SK-N-SH treated with all-trans-retinoic acid at 6 μM for 48 hours (cell line): Measurements from ENCODE around the gene IKZF5.

Experiments
- ATAC-seq: fragments of 200-7000 bp; cut with Tn5 transposase; 3 replicates; pipeline ENCODE4 v1.9.1; 2020; ENCODE audit warnings: mild to moderate bottlenecking, moderate library complexity
- ARNTL ChIP-seq: fragments of 450-650 bp; formaldehyde crosslinking; IDR thresholded peaks from 2 replicates; pipeline ENCODE4 v1.5.0; 2020; ENCODE audit warnings: low read depth, mild to moderate bottlenecking, moderate library complexity, borderline replicate concordance
- ESRRG ChIP-seq: fragments of 250-450 bp; sonication (Bioruptor Pico); IDR thresholded peaks from 2 replicates; pipeline ENCODE4 v1.6.1; 2021; ENCODE audit warnings: mild to moderate bottlenecking
- GLIS3 ChIP-seq: fragments of 250-450 bp; sonication (Bioruptor Pico); IDR thresholded peaks from 2 replicates; pipeline ENCODE4 v1.5.0; 2020; ENCODE audit warnings: mild to moderate bottlenecking, moderate library complexity
- ISL1 ChIP-seq: fragments of 250-450 bp; sonication (Bioruptor Pico); IDR thresholded peaks from 2 replicates; pipeline ENCODE4 v2.1.2; 2022; ENCODE audit warnings: mild to moderate bottlenecking, moderate library complexity
- OSR1 ChIP-seq: fragments of 250-450 bp; sonication (Bioruptor Pico); IDR thresholded peaks from 2 replicates; pipeline ENCODE4 v1.8.0; 2022; ENCODE audit warnings: moderate library complexity, mild to moderate bottlenecking, inconsistent platforms
- PPARA ChIP-seq: fragments of 250-450 bp; sonication (Bioruptor Pico); IDR thresholded peaks from 2 replicates; pipeline ENCODE4 v1.5.0; 2020; ENCODE audit warnings: mild to moderate bottlenecking, borderline replicate concordance
- RARB ChIP-seq: fragments of 250-450 bp; sonication (Bioruptor Pico); IDR thresholded peaks from 2 replicates; pipeline ENCODE4 v1.8.0; 2021; ENCODE audit warnings: mild to moderate bottlenecking, moderate library complexity
- SNAI2 ChIP-seq: fragments of 250-450 bp; sonication (Bioruptor Pico); IDR thresholded peaks from 2 replicates; pipeline ENCODE4 v1.5.0; 2020; ENCODE audit warnings: mild to moderate bottlenecking, moderate library complexity
- TCF4 ChIP-seq: fragments of 250-450 bp; sonication (Bioruptor Pico); IDR thresholded peaks from 2 replicates; pipeline ENCODE4 v1.8.0; 2021; ENCODE audit warnings: mild to moderate bottlenecking, moderate library complexity, borderline replicate concordance
- TSHZ2 ChIP-seq: fragments of 250-450 bp; sonication (Bioruptor Pico); IDR thresholded peaks from 2 replicates; pipeline ENCODE4 v1.5.0; 2020; ENCODE audit warnings: mild to moderate bottlenecking, moderate library complexity
- ZNF565 ChIP-seq: fragments of 450-650 bp; formaldehyde crosslinking; conservative IDR thresholded peaks from 2 replicates; pipeline ENCODE4 v1.5.0; 2020; ENCODE audit warnings: low read depth, mild to moderate bottlenecking, moderate library complexity
- ZNF70 ChIP-seq: fragments of 450-650 bp; formaldehyde crosslinking; IDR thresholded peaks from 2 replicates; pipeline ENCODE4 v1.5.0; 2020; ENCODE audit warnings: mild to moderate bottlenecking, moderate library complexity
- ZNF8 ChIP-seq: fragments of 450-650 bp; formaldehyde crosslinking; IDR thresholded peaks from 2 replicates; pipeline ENCODE4 v1.5.0; 2020; ENCODE audit warnings: mild to moderate bottlenecking, moderate library complexity
- TF ChIP-seq, protein P1 (sequence below): fragments of 250-450 bp; sonication (Bioruptor Pico); IDR thresholded peaks from 2 replicates; pipeline ENCODE4 v1.5.1; 2021; ENCODE audit warnings: mild to moderate bottlenecking, moderate library complexity
- TF ChIP-seq, protein P2 (sequence below): fragments of 250-450 bp; sonication (Bioruptor Pico); IDR thresholded peaks from 2 replicates; pipeline ENCODE4 v1.8.0; 2021; ENCODE audit warnings: low read depth, mild to moderate bottlenecking, moderate library complexity, borderline replicate concordance
- TF ChIP-seq, protein P3 (sequence below): fragments of 250-450 bp; sonication (Bioruptor Pico); IDR thresholded peaks from 2 replicates; pipeline ENCODE4 v1.8.0; 2020; ENCODE audit warnings: mild to moderate bottlenecking, moderate library complexity, borderline replicate concordance
- TF ChIP-seq, protein P4 (sequence below): fragments of 250-450 bp; sonication (Bioruptor Pico); IDR thresholded peaks from 2 replicates; pipeline ENCODE4 v1.5.1; 2020; ENCODE audit warnings: low read depth, mild to moderate bottlenecking, moderate library complexity

Gene IKZF5, protein sequence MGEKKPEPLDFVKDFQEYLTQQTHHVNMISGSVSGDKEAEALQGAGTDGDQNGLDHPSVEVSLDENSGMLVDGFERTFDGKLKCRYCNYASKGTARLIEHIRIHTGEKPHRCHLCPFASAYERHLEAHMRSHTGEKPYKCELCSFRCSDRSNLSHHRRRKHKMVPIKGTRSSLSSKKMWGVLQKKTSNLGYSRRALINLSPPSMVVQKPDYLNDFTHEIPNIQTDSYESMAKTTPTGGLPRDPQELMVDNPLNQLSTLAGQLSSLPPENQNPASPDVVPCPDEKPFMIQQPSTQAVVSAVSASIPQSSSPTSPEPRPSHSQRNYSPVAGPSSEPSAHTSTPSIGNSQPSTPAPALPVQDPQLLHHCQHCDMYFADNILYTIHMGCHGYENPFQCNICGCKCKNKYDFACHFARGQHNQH

DNA sequence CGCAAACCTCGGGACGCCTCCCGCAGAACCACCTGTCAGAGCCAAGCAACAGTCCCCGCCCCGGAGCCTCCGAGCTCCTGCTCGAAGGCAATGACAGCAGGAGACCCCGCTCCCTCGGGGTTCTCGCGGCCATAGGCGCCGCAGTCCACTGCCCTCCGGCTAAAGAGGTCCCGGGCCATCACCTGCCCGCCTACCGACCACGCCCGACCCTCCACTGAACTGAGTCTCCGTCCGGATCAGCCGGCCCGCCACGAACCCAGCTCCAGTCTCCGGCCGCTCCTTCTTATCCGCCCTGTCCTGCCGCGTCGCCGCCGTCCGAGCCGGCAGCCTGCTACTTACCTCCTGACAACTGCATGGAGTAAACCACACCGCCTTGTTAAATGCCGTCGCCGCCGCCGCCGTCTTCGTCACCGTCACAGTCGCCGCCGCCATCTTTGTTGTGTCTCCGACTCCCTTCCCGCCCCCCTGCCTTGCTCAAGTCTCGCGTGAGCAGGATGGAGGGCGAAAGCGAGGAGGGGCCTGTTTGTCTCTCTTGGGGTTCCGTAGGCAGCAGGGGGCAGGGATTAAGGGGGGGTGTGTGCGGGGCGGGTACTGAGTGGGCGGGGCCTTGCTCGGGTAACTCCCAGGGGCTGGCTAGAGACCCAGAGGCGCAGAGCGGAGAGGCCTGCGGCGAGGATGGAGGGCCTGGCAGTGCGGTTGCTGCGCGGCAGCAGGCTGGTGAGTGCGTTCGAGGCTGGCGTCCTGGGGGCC is at the start of gene IKZF5, which contains the start of gene ACADSB:
TSS of gene IKZF5 (minus strand) at position 441 of the 750 bp plus-strand sequence. CDS start 10,170 bp downstream, outside the sequence.
TSS of gene ACADSB (plus strand) at position 652 of the 750 bp plus-strand sequence. CDS start at position 676, 24 bp downstream.
- peak; percentile 97 for ATAC-seq
- TF ChIP-seq TSHZ2 (CRISPR knock-in tag): no peak
- TF ChIP-seq, protein P1, sequence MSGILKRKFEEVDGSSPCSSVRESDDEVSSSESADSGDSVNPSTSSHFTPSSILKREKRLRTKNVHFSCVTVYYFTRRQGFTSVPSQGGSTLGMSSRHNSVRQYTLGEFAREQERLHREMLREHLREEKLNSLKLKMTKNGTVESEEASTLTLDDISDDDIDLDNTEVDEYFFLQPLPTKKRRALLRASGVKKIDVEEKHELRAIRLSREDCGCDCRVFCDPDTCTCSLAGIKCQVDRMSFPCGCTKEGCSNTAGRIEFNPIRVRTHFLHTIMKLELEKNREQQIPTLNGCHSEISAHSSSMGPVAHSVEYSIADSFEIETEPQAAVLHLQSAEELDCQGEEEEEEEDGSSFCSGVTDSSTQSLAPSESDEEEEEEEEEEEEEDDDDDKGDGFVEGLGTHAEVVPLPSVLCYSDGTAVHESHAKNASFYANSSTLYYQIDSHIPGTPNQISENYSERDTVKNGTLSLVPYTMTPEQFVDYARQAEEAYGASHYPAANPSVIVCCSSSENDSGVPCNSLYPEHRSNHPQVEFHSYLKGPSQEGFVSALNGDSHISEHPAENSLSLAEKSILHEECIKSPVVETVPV: no peak
- TF ChIP-seq, protein P2, sequence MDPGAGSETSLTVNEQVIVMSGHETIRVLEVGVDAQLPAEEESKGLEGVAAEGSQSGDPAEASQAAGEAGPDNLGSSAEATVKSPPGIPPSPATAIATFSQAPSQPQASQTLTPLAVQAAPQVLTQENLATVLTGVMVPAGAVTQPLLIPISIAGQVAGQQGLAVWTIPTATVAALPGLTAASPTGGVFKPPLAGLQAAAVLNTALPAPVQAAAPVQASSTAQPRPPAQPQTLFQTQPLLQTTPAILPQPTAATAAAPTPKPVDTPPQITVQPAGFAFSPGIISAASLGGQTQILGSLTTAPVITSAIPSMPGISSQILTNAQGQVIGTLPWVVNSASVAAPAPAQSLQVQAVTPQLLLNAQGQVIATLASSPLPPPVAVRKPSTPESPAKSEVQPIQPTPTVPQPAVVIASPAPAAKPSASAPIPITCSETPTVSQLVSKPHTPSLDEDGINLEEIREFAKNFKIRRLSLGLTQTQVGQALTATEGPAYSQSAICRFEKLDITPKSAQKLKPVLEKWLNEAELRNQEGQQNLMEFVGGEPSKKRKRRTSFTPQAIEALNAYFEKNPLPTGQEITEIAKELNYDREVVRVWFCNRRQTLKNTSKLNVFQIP (CRISPR knock-in tag): no peak
- no peak for TF ChIP-seq SNAI2 (CRISPR knock-in tag)
- TF ChIP-seq, all 23 proteins: peak for 0

DNA sequence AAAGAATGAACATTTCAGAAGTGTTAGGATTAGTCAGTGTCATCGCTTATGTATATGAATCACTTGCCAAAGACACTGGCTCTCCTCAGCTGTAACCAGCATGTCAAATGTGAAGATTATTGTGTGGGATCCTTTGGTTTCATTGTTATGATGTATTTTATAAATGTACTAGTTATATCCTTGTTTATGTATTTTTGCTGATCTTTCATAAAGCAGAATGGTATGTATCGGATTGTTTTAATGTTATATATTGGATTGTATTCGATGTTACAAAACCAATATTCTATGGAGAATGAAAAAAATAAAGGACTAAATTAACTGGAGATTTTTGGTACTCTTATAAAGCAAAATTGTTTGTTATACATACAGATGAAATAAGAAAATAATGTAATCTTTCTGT is 49.4 kb upstream of the IKZF5 start:
- TF ChIP-seq, protein P3, sequence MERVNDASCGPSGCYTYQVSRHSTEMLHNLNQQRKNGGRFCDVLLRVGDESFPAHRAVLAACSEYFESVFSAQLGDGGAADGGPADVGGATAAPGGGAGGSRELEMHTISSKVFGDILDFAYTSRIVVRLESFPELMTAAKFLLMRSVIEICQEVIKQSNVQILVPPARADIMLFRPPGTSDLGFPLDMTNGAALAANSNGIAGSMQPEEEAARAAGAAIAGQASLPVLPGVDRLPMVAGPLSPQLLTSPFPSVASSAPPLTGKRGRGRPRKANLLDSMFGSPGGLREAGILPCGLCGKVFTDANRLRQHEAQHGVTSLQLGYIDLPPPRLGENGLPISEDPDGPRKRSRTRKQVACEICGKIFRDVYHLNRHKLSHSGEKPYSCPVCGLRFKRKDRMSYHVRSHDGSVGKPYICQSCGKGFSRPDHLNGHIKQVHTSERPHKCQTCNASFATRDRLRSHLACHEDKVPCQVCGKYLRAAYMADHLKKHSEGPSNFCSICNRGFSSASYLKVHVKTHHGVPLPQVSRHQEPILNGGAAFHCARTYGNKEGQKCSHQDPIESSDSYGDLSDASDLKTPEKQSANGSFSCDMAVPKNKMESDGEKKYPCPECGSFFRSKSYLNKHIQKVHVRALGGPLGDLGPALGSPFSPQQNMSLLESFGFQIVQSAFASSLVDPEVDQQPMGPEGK (CRISPR knock-in tag): no peak
- TF ChIP-seq, protein P2 (CRISPR knock-in tag): no peak
- TF ChIP-seq ZNF8 (CRISPR knock-in tag): no peak
- TF ChIP-seq RARB (CRISPR knock-in tag): no peak
- no peak for TF ChIP-seq ESRRG
- TF ChIP-seq, all 23 proteins: peak for 0
- no peak for ATAC-seq

GRCh38 chr10:123045961-123046731 is 37.6 kb upstream of the IKZF5 start:
- ATAC-seq: no peak
- TF ChIP-seq ISL1 (CRISPR knock-in tag) (no peak), RARB (CRISPR knock-in tag) (no peak), PPARA (CRISPR knock-in tag) (no peak), OSR1 (no peak), ARNTL (CRISPR knock-in tag) (no peak), ZNF8 (CRISPR knock-in tag) (no peak), ZNF565 (CRISPR knock-in tag) (no peak), TCF4 (CRISPR knock-in tag) (no peak), TSHZ2 (CRISPR knock-in tag) (no peak), GLIS3 (no peak), ZNF70 (no peak)
- TF ChIP-seq, protein P2 (CRISPR knock-in tag): no peak
- TF ChIP-seq, protein P4, sequence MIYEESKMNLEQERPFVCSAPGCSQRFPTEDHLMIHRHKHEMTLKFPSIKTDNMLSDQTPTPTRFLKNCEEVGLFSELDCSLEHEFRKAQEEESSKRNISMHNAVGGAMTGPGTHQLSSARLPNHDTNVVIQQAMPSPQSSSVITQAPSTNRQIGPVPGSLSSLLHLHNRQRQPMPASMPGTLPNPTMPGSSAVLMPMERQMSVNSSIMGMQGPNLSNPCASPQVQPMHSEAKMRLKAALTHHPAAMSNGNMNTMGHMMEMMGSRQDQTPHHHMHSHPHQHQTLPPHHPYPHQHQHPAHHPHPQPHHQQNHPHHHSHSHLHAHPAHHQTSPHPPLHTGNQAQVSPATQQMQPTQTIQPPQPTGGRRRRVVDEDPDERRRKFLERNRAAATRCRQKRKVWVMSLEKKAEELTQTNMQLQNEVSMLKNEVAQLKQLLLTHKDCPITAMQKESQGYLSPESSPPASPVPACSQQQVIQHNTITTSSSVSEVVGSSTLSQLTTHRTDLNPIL (CRISPR knock-in tag): no peak
